HepG2 (cell line): ENCODE measurements around the gene PDXDC1. TPM values are rescaled to one million over a fixed set of nuclear protein-coding genes. Genes with fewer than 3 reads are reported as not detected.
A peak's percentile ranks its signal among the peaks of the same experiment; 100 is the strongest.

ENCODE experiments used
- ADNP ChIP-seq: sonication (generic); formaldehyde crosslinking; IDR thresholded peaks from 2 replicates; pipeline ENCODE4 v1.4.0; 2020; ENCODE audit warnings: missing genetic modification reagents
- ARHGAP35 ChIP-seq: sonication (generic); formaldehyde crosslinking; IDR thresholded peaks from 2 replicates; pipeline ENCODE4 v1.9.0; 2022; ENCODE audit warnings: mild to moderate bottlenecking, inconsistent platforms, moderate library complexity, missing genetic modification reagents, borderline replicate concordance
- FOXC1 ChIP-seq: sonication (generic); formaldehyde crosslinking; IDR thresholded peaks from 2 replicates; pipeline ENCODE4 v1.8.0; 2022; ENCODE audit warnings: mild to moderate bottlenecking, missing genetic modification reagents, borderline replicate concordance
- HBP1 ChIP-seq: IDR thresholded peaks from 2 replicates; pipeline ENCODE4 v1.6.1; 2016; ENCODE audit warnings: low read depth, control low read depth
- HNRNPUL1 ChIP-seq: fragments of 200-400 bp; formaldehyde crosslinking; IDR thresholded peaks from 2 replicates; pipeline ENCODE4 v1.6.1; 2017; ENCODE audit warnings: low read depth, mild to moderate bottlenecking, low read length, moderate library complexity
- IKZF1 ChIP-seq: fragments of 450-650 bp; IDR thresholded peaks from 2 replicates; pipeline ENCODE4 v1.7.1; 2016
- KDM1A ChIP-seq: IDR thresholded peaks from 2 replicates; pipeline ENCODE4 v1.6.1; 2016; ENCODE audit warnings: missing compliant biosample characterization
- NCOA1 ChIP-seq: sonication (generic); formaldehyde crosslinking; IDR thresholded peaks from 2 replicates; pipeline ENCODE4 v1.9.0; 2021; ENCODE audit warnings: missing genetic modification reagents
- RFXANK ChIP-seq: IDR thresholded peaks from 2 replicates; pipeline ENCODE4 v1.6.1; 2016
- RFXAP ChIP-seq: sonication (generic); formaldehyde crosslinking; IDR thresholded peaks from 2 replicates; pipeline ENCODE4 v1.4.0; 2020; ENCODE audit warnings: missing genetic modification reagents, borderline replicate concordance
- SP4 ChIP-seq: sonication (generic); formaldehyde crosslinking; IDR thresholded peaks from 2 replicates; pipeline ENCODE4 v1.8.1; 2023; ENCODE audit warnings: mild to moderate bottlenecking, missing genetic modification reagents
- STAG1 ChIP-seq: sonication (generic); formaldehyde crosslinking; IDR thresholded peaks from 2 replicates; pipeline ENCODE4 v1.4.0; 2020; ENCODE audit warnings: missing genetic modification reagents
- TARDBP ChIP-seq: sonication (generic); formaldehyde crosslinking; IDR thresholded peaks from 2 replicates; pipeline ENCODE4 v1.8.0; 2022; ENCODE audit warnings: mild to moderate bottlenecking, missing genetic modification reagents
- TEAD3 ChIP-seq: optimal IDR thresholded peaks from 2 replicates; pipeline ENCODE3; 2016; ENCODE audit warnings: borderline replicate concordance
- ZBTB25 ChIP-seq: IDR thresholded peaks from 2 replicates; pipeline ENCODE4 v1.6.1; 2018; ENCODE audit warnings: missing genetic modification reagents
- ZC3H4 ChIP-seq: sonication (generic); formaldehyde crosslinking; IDR thresholded peaks from 2 replicates; pipeline ENCODE4 v1.4.0; 2020; ENCODE audit warnings: missing genetic modification reagents, borderline replicate concordance
- ZMAT3 ChIP-seq: sonication (generic); formaldehyde crosslinking; conservative IDR thresholded peaks from 2 replicates; pipeline ENCODE4 v1.7.0; 2021; ENCODE audit warnings: missing genetic modification reagents
- ZNF563 ChIP-seq: sonication (generic); formaldehyde crosslinking; IDR thresholded peaks from 2 replicates; pipeline ENCODE4 v1.8.0; 2022; ENCODE audit warnings: mild to moderate bottlenecking, moderate library complexity, missing genetic modification reagents
- ZNF605 ChIP-seq: sonication (generic); formaldehyde crosslinking; IDR thresholded peaks from 2 replicates; pipeline ENCODE4 v1.8.0; 2022; ENCODE audit warnings: mild to moderate bottlenecking, missing genetic modification reagents
- ZNF629 ChIP-seq: sonication (generic); formaldehyde crosslinking; conservative IDR thresholded peaks from 2 replicates; pipeline ENCODE4 v1.5.0; 2020; ENCODE audit warnings: missing genetic modification reagents
- ZNF816 ChIP-seq: sonication (generic); formaldehyde crosslinking; IDR thresholded peaks from 2 replicates; pipeline ENCODE4 v1.8.0; 2022; ENCODE audit warnings: missing genetic modification reagents, mild to moderate bottlenecking, borderline replicate concordance
- ZSCAN20 ChIP-seq: sonication (generic); formaldehyde crosslinking; IDR thresholded peaks from 2 replicates; pipeline ENCODE4 v1.4.0; 2020; ENCODE audit warnings: missing genetic modification reagents, mild to moderate bottlenecking, borderline replicate concordance
- polyA plus RNA-seq, 8 experiments: library from polyadenylated mRNA; depleted of rRNA in 3 of 8; stranded (reverse) in 7 of 8; unstranded in 1 of 8; fragments of >200 nt; fragmentation: Illumina TruSeq in 4 of 8; extraction: Trizol in 4 of 8; gene quantifications; 2 replicates each; pipeline versions ENCODE4 v1.2.1 to v1.2.3, GENCODE V29; 2011 to 2016; ENCODE audit warnings: low read depth in 4 of 8, missing spikeins in 1 of 8, mixed read lengths in 1 of 8; ENCODE audit not compliant: insufficient read depth in 1 of 8
- total RNA-seq, 5 experiments: library from RNA; depleted of rRNA; stranded (reverse); fragments of >200 nt; fragmentation: Illumina TruSeq; extraction: Trizol; gene quantifications; 2 replicates each; pipeline ENCODE4 v1.2.3, GENCODE V29; 2016; ENCODE audit warnings: low read depth in 1 of 5

Gene PDXDC1
- total and polyA plus RNA-seq, 2 of the 13 experiments (the other 11 are each of a cell fraction or from before 2014, with no cell fraction given), result 133 to 169 TPM

GRCh38 chr16:15052747-15053476 is 78.1 kb downstream of the PDXDC1 start (continued):
- no peak for TF ChIP-seq ZMAT3 (CRISPR knock-in tag)
- TF ChIP-seq ZC3H4 (CRISPR knock-in tag), result peak; percentile 50; the same call in 1 of the 2 replicates
- no peak for TF ChIP-seq NCOA1 (CRISPR knock-in tag)
- 0 out of 2 replicates have a peak, but pooled peaks have one; percentile 1 for TF ChIP-seq ZBTB25 (CRISPR knock-in tag)
- peak; percentile 98 for TF ChIP-seq ZNF629
- 0 out of 2 replicates have a peak, but pooled peaks have one; percentile 3 for TF ChIP-seq FOXC1 (CRISPR knock-in tag)
- TF ChIP-seq IKZF1, result no peak
- 0 out of 2 replicates have a peak, but pooled peaks have one; percentile 2 for TF ChIP-seq STAG1
- 0 out of 2 replicates have a peak, but pooled peaks have one; percentile 20 for TF ChIP-seq RFXAP (CRISPR knock-in tag)
- TF ChIP-seq SP4 (CRISPR knock-in tag), result peak; percentile 69
- peak; percentile 6; the same call in 1 of the 2 replicates for TF ChIP-seq ZNF563 (CRISPR knock-in tag)
- no peak for TF ChIP-seq RFXANK (CRISPR knock-in tag)
- TF ChIP-seq ARHGAP35 (CRISPR knock-in tag), result 0 out of 2 replicates have a peak, but pooled peaks have one; percentile 27
- no peak for TF ChIP-seq ZNF816 (CRISPR knock-in tag)
- peak; percentile 18 for TF ChIP-seq TEAD3 (CRISPR knock-in tag)
- TF ChIP-seq TARDBP (CRISPR knock-in tag), result 0 out of 2 replicates have a peak, but pooled peaks have one; percentile 1
- TF ChIP-seq ZSCAN20, result 0 out of 2 replicates have a peak, but pooled peaks have one; percentile 24
- peak; percentile 89 for TF ChIP-seq KDM1A (CRISPR knock-in tag)
- no peak for TF ChIP-seq HNRNPUL1
- 0 out of 2 replicates have a peak, but pooled peaks have one; percentile 37 for TF ChIP-seq HBP1 (CRISPR knock-in tag)
- TF ChIP-seq ADNP, result 0 out of 2 replicates have a peak, but pooled peaks have one; percentile 30
- TF ChIP-seq ZNF605 (CRISPR knock-in tag), result peak; percentile 8; the same call in 1 of the 2 replicates
